HEK293T (cell line): ENCODE results near the gene GIPC3.
A peak's percentile ranks its signal among the peaks of the same experiment; 100 is the strongest.

ENCODE experiments used
- ARNT ChIP-seq: fragments of 450-650 bp; IDR thresholded peaks from 2 replicates; pipeline ENCODE4 v1.6.1; 2017; ENCODE audit warnings: mild to moderate bottlenecking
- BHLHE40 ChIP-seq: fragments of 450-650 bp; IDR thresholded peaks from 2 replicates; pipeline ENCODE4 v1.6.1; 2016; ENCODE audit warnings: mild to moderate bottlenecking, moderate library complexity, borderline replicate concordance
- ELF4 ChIP-seq: fragments of 450-650 bp; IDR thresholded peaks from 2 replicates; pipeline ENCODE4 v1.6.1; 2017; ENCODE audit warnings: antibody characterized with exemption
- FOXA1 ChIP-seq: fragments of 450-650 bp; IDR thresholded peaks from 2 replicates; pipeline ENCODE4 v1.6.1; 2016; ENCODE audit warnings: mild to moderate bottlenecking
- FOXK2 ChIP-seq: fragments of 450-650 bp; IDR thresholded peaks from 2 replicates; pipeline ENCODE4 v1.6.1; 2016; ENCODE audit warnings: mild to moderate bottlenecking
- HDGF ChIP-seq: fragments of 450-650 bp; IDR thresholded peaks from 2 replicates; pipeline ENCODE4 v1.6.1; 2017; ENCODE audit warnings: antibody characterized with exemption, borderline replicate concordance
- LEF1 ChIP-seq: fragments of 450-650 bp; IDR thresholded peaks from 2 replicates; pipeline ENCODE4 v1.6.1; 2017; ENCODE audit warnings: mild to moderate bottlenecking, borderline replicate concordance
- NFRKB ChIP-seq: fragments of 450-650 bp; IDR thresholded peaks from 2 replicates; pipeline ENCODE4 v1.6.1; 2016; ENCODE audit warnings: mild to moderate bottlenecking, moderate library complexity
- PKNOX1 ChIP-seq: fragments of 450-650 bp; IDR thresholded peaks from 2 replicates; pipeline ENCODE4 v1.6.1; 2016
- TARDBP ChIP-seq: fragments of 450-650 bp; IDR thresholded peaks from 2 replicates; pipeline ENCODE4 v1.6.1; 2016
- ZNF384 ChIP-seq: fragments of 450-650 bp; IDR thresholded peaks from 2 replicates; pipeline ENCODE4 v1.6.1; 2016

DNA sequence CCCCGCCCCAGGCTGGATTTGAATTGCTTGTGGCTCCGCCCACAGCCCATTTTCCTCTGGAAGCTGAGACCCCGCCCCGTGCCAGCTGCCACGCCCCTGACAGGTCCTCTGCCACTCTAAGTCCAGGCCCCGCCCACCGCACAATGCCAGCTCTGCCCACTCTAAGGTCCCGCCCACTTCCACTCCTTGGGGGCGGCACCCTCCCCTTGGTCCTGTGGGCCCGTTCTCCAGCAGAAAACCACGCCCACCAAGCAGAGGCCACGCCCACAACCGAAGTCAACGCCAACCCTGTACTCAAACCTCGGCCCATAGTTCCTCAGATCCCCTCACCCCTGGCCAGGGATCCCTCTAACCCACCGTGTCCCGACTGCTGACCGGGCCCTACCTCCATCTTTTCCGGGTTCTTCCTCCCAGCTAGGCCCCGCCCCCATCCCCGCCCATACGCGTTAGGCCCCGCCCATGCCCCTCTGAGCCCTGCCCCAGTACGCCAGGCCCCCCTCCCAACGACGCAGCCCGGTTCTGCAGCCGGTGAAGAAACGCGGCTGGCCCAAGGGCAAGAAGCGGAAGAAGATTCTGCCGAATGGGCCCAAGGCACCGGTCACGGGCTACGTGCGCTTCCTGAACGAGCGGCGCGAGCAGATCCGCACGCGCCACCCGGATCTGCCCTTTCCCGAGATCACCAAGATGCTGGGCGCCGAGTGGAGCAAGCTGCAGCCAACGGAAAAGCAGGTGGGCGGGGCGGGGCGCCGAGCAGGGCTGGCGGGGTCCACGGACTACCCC, 11.2 kb upstream of the GIPC3 start:
- TF ChIP-seq ARNT = no peak
- no peak for TF ChIP-seq FOXK2
- no peak for TF ChIP-seq ZNF384
- no peak for TF ChIP-seq FOXA1
- no peak for TF ChIP-seq TARDBP
- no peak for TF ChIP-seq NFRKB
- no peak for TF ChIP-seq BHLHE40
- no peak for TF ChIP-seq LEF1
- peak; percentile 97 for TF ChIP-seq PKNOX1
- TF ChIP-seq ELF4 = no peak
- TF ChIP-seq HDGF = peak; percentile 94
